H9 (cell line): ENCODE data around the gene TRIM7. TPM values are rescaled to one million over a fixed set of nuclear protein-coding genes. Genes with fewer than 3 reads are reported as not detected.
A peak's percentile ranks its signal among the peaks of the same experiment; 100 is the strongest.

Source experiments
- DNase-seq: peaks from one replicate; pipeline ENCODE4 v3.0.0-alpha.2; 2017
- H2AFZ ChIP-seq: one replicate; pipeline ENCODE4 v1.6.1; 2013; ENCODE audit warnings: mild to moderate bottlenecking, low read length, control low read depth, moderate library complexity
- H2AK5ac ChIP-seq: 2 replicates; pipeline ENCODE4 v1.6.1; 2013; ENCODE audit warnings: low read length, control low read depth, mixed read lengths; ENCODE audit not compliant: insufficient read length
- H2BK120ac ChIP-seq: one replicate; pipeline ENCODE4 v1.6.1; 2013; ENCODE audit warnings: low read depth, mild to moderate bottlenecking, low read length, control low read depth, inconsistent platforms; ENCODE audit not compliant: poor library complexity, severe bottlenecking
- H2BK12ac ChIP-seq: 2 replicates; pipeline ENCODE4 v1.6.1; 2013; ENCODE audit warnings: low read length, control low read depth, mixed read lengths, low read depth; ENCODE audit not compliant: insufficient read length
- H2BK15ac ChIP-seq: 2 replicates; pipeline ENCODE4 v1.6.1; 2013; ENCODE audit warnings: low read depth, low read length, control low read depth
- H2BK20ac ChIP-seq: one replicate; pipeline ENCODE4 v1.6.1; 2013; ENCODE audit warnings: low read depth, mild to moderate bottlenecking, low read length, control low read depth, inconsistent platforms; ENCODE audit not compliant: poor library complexity, severe bottlenecking
- H2BK5ac ChIP-seq: 2 replicates; pipeline ENCODE4 v1.6.1; 2013; ENCODE audit warnings: low read length, control low read depth, mixed read lengths; ENCODE audit not compliant: insufficient read length
- H3K14ac ChIP-seq: 2 replicates; pipeline ENCODE4 v1.6.1; 2013; ENCODE audit warnings: low read length, control low read depth; ENCODE audit not compliant: insufficient read depth
- H3K18ac ChIP-seq: 2 replicates; pipeline ENCODE4 v1.6.1; 2013; ENCODE audit warnings: low read depth, mild to moderate bottlenecking, mixed read lengths, low read length, control low read depth; ENCODE audit not compliant: insufficient read length
- H3K23ac ChIP-seq: 2 replicates; pipeline ENCODE4 v1.6.1; 2013; ENCODE audit warnings: low read length, control low read depth, mixed read lengths, low read depth; ENCODE audit not compliant: insufficient read length
- H3K23me2 ChIP-seq: 2 replicates; pipeline ENCODE4 v1.6.1; 2013; ENCODE audit warnings: low read depth, mild to moderate bottlenecking, mixed read lengths, low read length, control low read depth; ENCODE audit not compliant: insufficient read length, poor library complexity, severe bottlenecking
- H3K27ac ChIP-seq: 2 replicates; pipeline ENCODE4 v1.5.1; 2013; ENCODE audit warnings: low read length, control low read depth, mixed read lengths, low read depth; ENCODE audit not compliant: insufficient read length
- H3K27me3 ChIP-seq: 2 replicates; pipeline ENCODE4 v1.6.1; 2013; ENCODE audit warnings: low read length, control low read depth, inconsistent platforms; ENCODE audit not compliant: insufficient read depth
- H3K4ac ChIP-seq: 2 replicates; pipeline ENCODE4 v1.6.1; 2013; ENCODE audit warnings: low read depth, mild to moderate bottlenecking, control low read depth, inconsistent platforms, low read length, moderate library complexity
- H3K4me1 ChIP-seq: 2 replicates; pipeline ENCODE4 v1.6.1; 2013; ENCODE audit warnings: low read length, control low read depth, inconsistent platforms; ENCODE audit not compliant: insufficient read depth
- H3K4me2 ChIP-seq: 2 replicates; pipeline ENCODE4 v1.6.1; 2013; ENCODE audit warnings: low read length, control low read depth, mixed read lengths; ENCODE audit not compliant: insufficient read length, insufficient read depth
- H3K56ac ChIP-seq: 2 replicates; pipeline ENCODE4 v1.6.1; 2013; ENCODE audit warnings: low read depth, mild to moderate bottlenecking, mixed read lengths, low read length, control low read depth; ENCODE audit not compliant: insufficient read length
- H3K79me1 ChIP-seq: 2 replicates; pipeline ENCODE4 v1.6.1; 2013; ENCODE audit warnings: low read depth, mild to moderate bottlenecking, moderate library complexity, low read length, control low read depth, inconsistent platforms; ENCODE audit not compliant: insufficient read depth, poor library complexity, severe bottlenecking
- H3K79me2 ChIP-seq: 2 replicates; pipeline ENCODE4 v1.6.1; 2013; ENCODE audit warnings: low read length, control low read depth, inconsistent platforms; ENCODE audit not compliant: insufficient read depth
- H3K9ac ChIP-seq: 2 replicates; pipeline ENCODE4 v1.6.1; 2013; ENCODE audit warnings: low read length, control low read depth, mixed read lengths; ENCODE audit not compliant: insufficient read length; ENCODE audit errors: extremely low read depth
- H3K9me3 ChIP-seq: one replicate; pipeline ENCODE4 v1.6.1; 2013; ENCODE audit warnings: low read depth, low read length, inconsistent platforms; ENCODE audit not compliant: control insufficient read depth
- H3T11ph ChIP-seq: one replicate; pipeline ENCODE4 v1.6.1; 2013; ENCODE audit warnings: mild to moderate bottlenecking, low read length, control low read depth, inconsistent platforms
- H4K20me1 ChIP-seq: one replicate; pipeline ENCODE4 v1.6.1; 2013; ENCODE audit not compliant: control insufficient read depth, insufficient read length, insufficient read depth
- H4K5ac ChIP-seq: 2 replicates; pipeline ENCODE4 v1.6.1; 2013; ENCODE audit warnings: low read depth, mild to moderate bottlenecking, mixed read lengths, low read length, control low read depth; ENCODE audit not compliant: insufficient read length
- H4K8ac ChIP-seq: replicated peaks from 2 replicates; pipeline ENCODE4 v1.6.1; 2013; ENCODE audit warnings: low read length, control low read depth, mixed read lengths, low read depth; ENCODE audit not compliant: insufficient read length
- H4K91ac ChIP-seq: 2 replicates; pipeline ENCODE4 v1.6.1; 2013; ENCODE audit warnings: low read depth, mild to moderate bottlenecking, moderate library complexity, mixed read lengths, low read length, control low read depth; ENCODE audit not compliant: insufficient read length
- H3K27ac Mint-ChIP-seq, 3 experiments: 2 replicates in 2 of 3; 3 replicates in 1 of 3; pipeline ENCODE4 v1.8.0; 2020 to 2021; ENCODE audit warnings: mixed read lengths in 3 of 3, mild to moderate bottlenecking in 1 of 3, moderate library complexity in 1 of 3
- H3K27me3 Mint-ChIP-seq: 2 replicates; pipeline ENCODE4 v1.8.0; 2021; ENCODE audit warnings: low read depth, mild to moderate bottlenecking, moderate library complexity, mixed read lengths
- H3K36me3 Mint-ChIP-seq, 3 experiments: 2 replicates in 2 of 3; 3 replicates in 1 of 3; pipeline ENCODE4 v1.8.0; 2020 to 2021; ENCODE audit warnings: low read depth in 3 of 3, mixed read lengths in 3 of 3; ENCODE audit not compliant: insufficient read depth in 1 of 3
- H3K4me1 Mint-ChIP-seq, 2 experiments: 2 replicates each; pipeline ENCODE4 v1.8.0; 2020; ENCODE audit warnings: mixed read lengths in 2 of 2
- H3K4me3 Mint-ChIP-seq, 2 experiments: 2 replicates in 1 of 2; 3 replicates in 1 of 2; pipeline ENCODE4 v1.8.0; 2020 to 2021; ENCODE audit warnings: mild to moderate bottlenecking in 2 of 2, mixed read lengths in 2 of 2, moderate library complexity in 1 of 2
- H3K9me3 Mint-ChIP-seq, 2 experiments: 2 replicates in 1 of 2; 3 replicates in 1 of 2; pipeline ENCODE4 v1.8.0; 2020; ENCODE audit warnings: mild to moderate bottlenecking in 2 of 2, mixed read lengths in 2 of 2, moderate library complexity in 1 of 2
- CTCF ChIP-seq: fragments of 200-600 bp; sonication (generic); conservative IDR thresholded peaks from 3 replicates; pipeline ENCODE4 v1.8.0; 2021; ENCODE audit warnings: antibody characterized with exemption, mild to moderate bottlenecking
- WGBS: extraction: QIAGEN DNeasy Blood & Tissue Kit; methylation state at CpG from one replicate; pipeline ENCODE4 v1.1.7; 2013; ENCODE audit warnings: missing lambda C conversion rate, low lambda C conversion rate, mixed read lengths; ENCODE audit not compliant: insufficient read length; ENCODE audit errors: extremely low coverage; 5-methylcytosine and 5-hydroxymethylcytosine counted together
- total RNA-seq: library from RNA; stranded (reverse); gene quantifications from 2 replicates; pipeline ENCODE4 v1.2.1, GENCODE V29; 2021

Gene TRIM7
- total RNA-seq, 1 experiment from 2014 or later, result not detected

- TF ChIP-seq CTCF, result no peak
- no peak overlapping the region for H3T11ph ChIP-seq
- H3K9me3 ChIP-seq, result no peaks in the 10 kb centered on the region
- no peak overlapping the region for H3K27ac ChIP-seq
- H2BK5ac ChIP-seq, result no peak overlapping the region
- no peak overlapping the region for H3K4me2 ChIP-seq
- no peak overlapping the region for H3K27ac Mint-ChIP-seq
- H2BK12ac ChIP-seq, result no peak overlapping the region
- H3K4me3 Mint-ChIP-seq, result no peak overlapping the region
- no peak overlapping the region for H3K56ac ChIP-seq
- no peak overlapping the region for H2BK20ac ChIP-seq
- H3K23ac ChIP-seq, result no peak overlapping the region
- H4K91ac ChIP-seq, result no peak overlapping the region
- peaks cover 0 to 5% (median 3%) of the 10 kb centered on the region in 3 experiments; a peak in 2 of 7 replicates for H3K36me3 Mint-ChIP-seq
- H2AFZ ChIP-seq, result no peak overlapping the region
- H2BK15ac ChIP-seq, result no peak overlapping the region
- H4K20me1 ChIP-seq, result no peaks in the 10 kb centered on the region
- no peak overlapping the region for H3K18ac ChIP-seq
- H4K8ac ChIP-seq, result no peak overlapping the region
- no peaks in the 10 kb centered on the region for H3K23me2 ChIP-seq
- H3K14ac ChIP-seq, result no peak overlapping the region
- no peak overlapping the region for H2AK5ac ChIP-seq
- H3K9me3 Mint-ChIP-seq, result peaks cover 8 to 16% of the 10 kb centered on the region in 2 experiments
- H3K4ac ChIP-seq, result no peak overlapping the region
- no peak overlapping the region for H2BK120ac ChIP-seq
- H3K79me1 ChIP-seq, result no peaks in the 10 kb centered on the region
- H3K27me3 Mint-ChIP-seq, result peaks cover 50% of the 10 kb centered on the region
- peaks cover 1% of the 10 kb centered on the region; the same call in 1 of the 2 replicates for H3K4me1 ChIP-seq
- H3K4me1 Mint-ChIP-seq, result peaks cover 20 to 32% of the 10 kb centered on the region in 2 experiments
- no peaks in the 10 kb centered on the region for H3K79me2 ChIP-seq
- no peaks in the 10 kb centered on the region for H3K27me3 ChIP-seq
- DNase-seq, result peak; percentile 70
- H4K5ac ChIP-seq, result no peak overlapping the region
- H3K9ac ChIP-seq, result no peak overlapping the region
- WGBS, result no CpG with 5 or more reads among the region's 9 CpGs
These were observed 53.9 kb downstream of the TRIM7 start for GRCh38 chr5:181151146-181151545.
